AG04450 (cell line): ENCODE results near the gene PRSS21. TPM values are rescaled to one million over a fixed set of nuclear protein-coding genes. Genes with fewer than 3 reads are reported as not detected.

Experiments
- CTCF ChIA-PET: fragments of 300-600, 350-600 bp; formaldehyde crosslinking; extraction: SDS; loops from one replicate; lab custom pipeline; 2022; ENCODE audit warnings: antibody characterized with exemption, inconsistent platforms; lab: Charles Lee
- POLR2A ChIA-PET: fragments of 350-600 bp; formaldehyde crosslinking; extraction: SDS; loops from one replicate; lab custom pipeline; 2021; ENCODE audit warnings: antibody characterized with exemption, inconsistent platforms; lab: Yijun Ruan, JAX
- DNase-seq: peaks from one replicate; pipeline ENCODE4 v3.0.0-alpha.2; 2011; ENCODE audit warnings: low read depth, low spot score
- H3K27ac ChIP-seq: one replicate; pipeline ENCODE4 v1.5.1; 2012; ENCODE audit warnings: low read depth, low read length, control low read depth
- H3K27me3 ChIP-seq: one replicate; pipeline ENCODE4 v1.6.0; 2012; ENCODE audit warnings: low read length; ENCODE audit not compliant: control insufficient read depth, insufficient read depth
- H3K4me3 ChIP-seq: 2 replicates; pipeline ENCODE4 v1.5.1; 2011; ENCODE audit warnings: mild to moderate bottlenecking, low read depth, low read length, control low read depth
- H3K9me3 ChIP-seq: 2 replicates; pipeline ENCODE4 v1.5.1; 2012; ENCODE audit warnings: low read length; ENCODE audit not compliant: control insufficient read depth, insufficient read depth
- polyA plus RNA-seq: library from polyadenylated mRNA; depleted of rRNA; stranded (reverse); fragments of >200 nt; gene quantifications from 2 replicates; pipeline ENCODE4 v1.2.3, GENCODE V29; 2011
- TF ChIP-seq, protein P1 (sequence below): IDR thresholded peaks from 2 replicates; pipeline ENCODE4 v1.5.1; 2011; ENCODE audit warnings: low read depth, low read length, control low read depth, inconsistent platforms

Gene PRSS21
- polyA plus RNA-seq, 1 experiment = 0.17 TPM

DNA sequence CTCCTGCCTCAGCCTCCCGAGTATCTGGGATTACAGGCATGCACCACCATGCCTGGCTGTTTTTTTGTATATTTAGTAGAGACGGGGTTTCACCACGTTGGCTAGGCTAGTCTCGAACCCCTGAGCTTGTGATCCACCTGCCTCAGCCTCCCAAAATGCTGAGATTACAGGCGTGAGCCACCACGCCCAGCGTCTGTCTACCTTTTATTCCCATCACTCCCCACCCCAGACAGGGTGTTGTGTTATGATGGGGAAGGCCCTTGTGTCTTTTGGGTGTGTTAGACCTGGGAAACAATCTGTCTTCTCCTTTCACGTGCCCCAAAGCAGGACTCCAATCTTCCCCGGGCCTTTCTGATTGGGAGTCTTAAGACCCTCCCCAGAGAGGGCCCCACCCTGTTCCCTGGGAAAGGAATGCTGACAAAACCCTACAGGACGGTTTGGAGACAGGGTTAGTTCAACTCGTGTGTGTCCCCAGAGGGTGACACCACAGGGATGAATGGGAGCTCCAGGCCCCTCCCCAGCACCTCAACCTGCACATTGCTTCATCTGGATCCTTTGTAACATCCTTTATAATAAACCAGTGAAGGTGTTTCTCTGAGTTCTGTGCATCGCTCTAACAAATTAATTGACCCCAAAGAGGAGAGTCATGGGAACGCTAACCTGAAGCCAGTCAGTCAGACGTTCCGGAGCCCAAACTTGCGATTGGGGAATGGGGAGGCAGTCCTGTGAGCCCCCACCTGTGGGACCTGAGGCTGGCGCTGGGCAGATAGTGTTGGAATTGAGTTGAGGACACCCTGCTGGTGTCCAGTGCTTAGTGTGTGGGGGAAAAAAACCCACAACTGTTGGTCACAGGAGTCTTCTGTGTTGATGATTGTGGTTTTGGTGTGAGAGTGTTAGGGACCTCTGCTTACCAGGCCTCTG, 36.8 kb upstream of the PRSS21 start:
- H3K4me3 ChIP-seq = no peak overlapping the region
- CTCF ChIA-PET = no interaction called here
- no peaks in the 10 kb centered on the region; the same call in 1 of the 2 replicates for H3K9me3 ChIP-seq
- DNase-seq = no peak
- TF ChIP-seq, protein P1, sequence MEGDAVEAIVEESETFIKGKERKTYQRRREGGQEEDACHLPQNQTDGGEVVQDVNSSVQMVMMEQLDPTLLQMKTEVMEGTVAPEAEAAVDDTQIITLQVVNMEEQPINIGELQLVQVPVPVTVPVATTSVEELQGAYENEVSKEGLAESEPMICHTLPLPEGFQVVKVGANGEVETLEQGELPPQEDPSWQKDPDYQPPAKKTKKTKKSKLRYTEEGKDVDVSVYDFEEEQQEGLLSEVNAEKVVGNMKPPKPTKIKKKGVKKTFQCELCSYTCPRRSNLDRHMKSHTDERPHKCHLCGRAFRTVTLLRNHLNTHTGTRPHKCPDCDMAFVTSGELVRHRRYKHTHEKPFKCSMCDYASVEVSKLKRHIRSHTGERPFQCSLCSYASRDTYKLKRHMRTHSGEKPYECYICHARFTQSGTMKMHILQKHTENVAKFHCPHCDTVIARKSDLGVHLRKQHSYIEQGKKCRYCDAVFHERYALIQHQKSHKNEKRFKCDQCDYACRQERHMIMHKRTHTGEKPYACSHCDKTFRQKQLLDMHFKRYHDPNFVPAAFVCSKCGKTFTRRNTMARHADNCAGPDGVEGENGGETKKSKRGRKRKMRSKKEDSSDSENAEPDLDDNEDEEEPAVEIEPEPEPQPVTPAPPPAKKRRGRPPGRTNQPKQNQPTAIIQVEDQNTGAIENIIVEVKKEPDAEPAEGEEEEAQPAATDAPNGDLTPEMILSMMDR = no peak
- no peak overlapping the region for H3K27ac ChIP-seq
- H3K27me3 ChIP-seq = peaks cover 20% of the 10 kb centered on the region
- POLR2A ChIA-PET = no interaction called here

DNA sequence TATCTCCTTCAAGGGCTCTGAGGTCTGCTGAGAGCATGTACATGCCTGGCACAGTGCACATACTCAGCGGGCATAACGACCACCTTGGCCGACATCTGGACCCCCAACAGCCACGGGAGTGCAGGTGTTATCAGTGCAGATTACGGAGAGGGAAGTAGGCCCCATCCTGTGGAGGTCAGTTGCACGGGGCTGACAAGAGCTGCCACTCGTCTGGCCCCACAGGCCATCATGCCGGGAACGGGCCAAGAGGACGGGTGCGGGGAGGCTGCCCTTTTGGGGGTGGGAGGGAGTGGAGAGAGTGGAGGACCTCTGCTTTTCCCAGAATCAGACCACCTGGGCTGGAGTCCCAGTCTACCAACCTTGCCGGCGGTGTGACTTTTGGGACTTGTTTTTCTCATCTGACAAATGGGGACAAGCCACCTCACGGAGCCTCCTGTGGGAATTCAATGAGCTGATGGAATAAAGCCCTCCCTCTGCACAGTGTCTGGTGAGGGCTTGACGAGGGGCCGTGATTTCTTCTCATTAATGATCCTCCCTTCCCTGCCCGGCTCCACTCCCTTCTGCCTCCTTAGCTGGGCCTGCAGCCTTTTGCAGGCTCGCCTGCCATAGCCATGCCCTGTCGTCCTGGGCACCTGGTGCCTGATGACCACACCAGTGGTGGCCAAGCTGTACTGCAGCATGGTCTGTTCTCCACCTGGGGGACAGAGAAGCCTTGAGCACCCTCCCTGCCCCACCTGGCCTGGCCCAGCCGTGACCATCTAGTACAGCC, 34.3 kb upstream of the PRSS21 start:
- ChIA-PET POLR2A (no interaction called here), CTCF (interaction anchor here (1.0 to 1.1 kb wide), 2 partner anchors 56 to 85 kb away, joined by 4 to 6 read pairs; no protein-coding TSS in a partner anchor)
- Histone ChIP-seq H3K9me3 (no peaks in the 10 kb centered on the region; the same call in 1 of the 2 replicates), H3K4me3 (no peak overlapping the region), H3K27me3 (peaks cover 37% of the 10 kb centered on the region), H3K27ac (no peak overlapping the region)
- TF ChIP-seq, protein P1 = no peak
- DNase-seq = no peak

GRCh38 chr16:2783581-2784357, 33.3 kb upstream of the PRSS21 start:
- Histone ChIP-seq H3K4me3 (no peak overlapping the region), H3K27me3 (peaks cover 40% of the 10 kb centered on the region), H3K27ac (no peak overlapping the region), H3K9me3 (no peaks in the 10 kb centered on the region; the same call in 1 of the 2 replicates)
- ChIA-PET POLR2A (no interaction called here), CTCF (interaction anchor here (0.5 to 1.1 kb wide), 4 partner anchors 55 to 282 kb away, joined by 3 to 6 read pairs (median 4); no protein-coding TSS in a partner anchor)
- TF ChIP-seq, protein P1 = no peak
- DNase-seq = no peak

- Histone ChIP-seq H3K9me3 (no peaks in the 10 kb centered on the region; the same call in 1 of the 2 replicates), H3K27ac (no peak overlapping the region), H3K27me3 (peaks cover 47% of the 10 kb centered on the region), H3K4me3 (no peak overlapping the region)
- ChIA-PET CTCF (interaction anchor here (0.5 kb wide), 1 partner anchor 90 kb away, joined by 5 read pairs; no protein-coding TSS in a partner anchor), POLR2A (no interaction called here)
- TF ChIP-seq, protein P1 = no peak
- DNase-seq = no peak
Measured at GRCh38 chr16:2784358-2785100, 32.5 kb upstream of the PRSS21 start.
